Peyer's patch (tissue), 4 donors: ENCODE data around the gene ZNF860.

ENCODE experiments used
- CTCF ChIP-seq, 6 experiments: fragments of 450-650 bp in 4 of 6; fragments of 200-600 bp in 2 of 6; sonication (generic) in 1 of 6; IDR thresholded peaks; one replicate each; pipeline ENCODE4 v1.5.1; 2017 to 2019; ENCODE audit warnings: antibody characterized with exemption in 6 of 6, mild to moderate bottlenecking in 3 of 6, moderate library complexity in 1 of 6
- POLR2A ChIP-seq, 2 donors: fragments of 450-650 bp; IDR thresholded peaks; one replicate each; pipeline ENCODE4 v1.5.1; 2017; ENCODE audit warnings: antibody characterized with exemption in 2 of 2, mild to moderate bottlenecking in 2 of 2, moderate library complexity in 2 of 2

DNA sequence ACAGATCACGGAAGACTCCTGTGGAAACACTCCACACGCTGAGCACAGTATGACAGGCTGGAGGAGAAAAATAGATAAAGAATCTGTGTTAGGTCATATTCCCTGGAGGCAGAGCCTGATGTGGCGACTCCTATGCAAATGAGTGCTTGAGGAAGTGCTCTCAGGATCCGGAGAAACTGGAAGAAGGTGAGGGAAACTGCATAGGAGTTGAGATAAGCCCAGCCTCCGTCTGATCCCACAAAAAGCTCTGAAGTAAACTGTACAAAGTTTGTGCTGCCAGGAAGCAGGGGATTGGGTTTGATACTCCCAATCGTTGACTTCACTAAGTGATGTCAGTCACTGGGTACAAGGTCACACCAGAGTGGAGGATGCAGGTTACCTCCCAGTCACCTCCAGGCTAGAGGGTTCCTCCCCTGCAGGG is 33.9 kb upstream of the ZNF860 start:
- TF ChIP-seq CTCF (IDR thresholded peaks at IDR 0.05) (no peak), POLR2A (IDR thresholded peaks at IDR 0.05) (no peak)
